Uterus (tissue), 2 donors: Measurements from ENCODE around the gene BBX.

ENCODE experiments used
- CTCF ChIP-seq, 4 experiments: fragments of 200-600 bp in 2 of 4; fragments of 450-650 bp in 2 of 4; sonication (generic) in 2 of 4; IDR thresholded peaks; one replicate each; pipeline ENCODE4 v1.5.1; 2016 to 2019; ENCODE audit warnings: antibody characterized with exemption in 4 of 4, mild to moderate bottlenecking in 2 of 4, moderate library complexity in 1 of 4
- POLR2A ChIP-seq, 2 donors: fragments of 450-650 bp; IDR thresholded peaks; one replicate each; pipeline ENCODE4 v1.6.1; 2016; ENCODE audit warnings: antibody characterized with exemption in 2 of 2, mild to moderate bottlenecking in 1 of 2, moderate library complexity in 1 of 2

GRCh38 chr3:107661447-107662123, 138.8 kb downstream of the BBX start:
- TF ChIP-seq POLR2A (IDR thresholded peaks at IDR 0.05) (no peak), CTCF (IDR thresholded peaks at IDR 0.05) (no peak)
